SW480 (cell line): ENCODE results near the gene EIF4EBP2.

ENCODE experiments used
- DNase-seq: peaks from one replicate; pipeline ENCODE4 v3.0.0-alpha.2; 2016; ENCODE audit warnings: low spot score

The EIF4EBP2 gene

DNA sequence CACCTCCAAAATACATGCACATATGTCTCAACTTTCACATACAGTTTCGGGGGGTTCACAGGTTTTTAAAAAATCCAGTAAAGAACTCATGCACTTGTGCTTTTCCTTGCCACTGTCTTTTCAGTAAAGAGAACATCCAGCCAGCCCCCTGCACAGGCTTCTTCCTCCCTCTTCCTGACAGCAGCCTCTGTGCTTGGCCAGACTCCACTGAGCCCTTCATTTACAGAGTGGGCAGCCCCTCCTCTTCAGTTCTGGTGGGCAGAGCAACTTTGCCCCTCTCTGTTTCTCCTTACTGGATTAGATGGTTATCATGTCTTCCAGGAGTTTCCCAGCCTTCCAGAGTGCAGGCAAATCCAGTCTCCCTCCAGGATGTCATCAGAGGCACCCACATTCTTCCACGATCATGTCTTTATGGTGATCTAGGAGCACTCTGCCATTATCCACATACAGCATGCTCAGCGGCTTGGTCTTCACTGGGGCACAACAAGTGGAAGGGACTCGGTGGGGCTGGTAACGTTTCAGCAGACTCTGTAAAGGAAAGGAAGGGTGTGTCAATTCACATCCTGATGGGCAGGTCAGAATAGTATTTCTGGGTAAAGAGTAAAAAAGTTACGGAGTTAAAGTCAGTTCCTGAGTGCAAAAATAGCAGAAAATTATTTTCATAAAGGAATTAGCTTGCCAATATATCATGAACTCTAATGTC lies 28.8 kb downstream of the EIF4EBP2 start:
- no peak for DNase-seq

DNA sequence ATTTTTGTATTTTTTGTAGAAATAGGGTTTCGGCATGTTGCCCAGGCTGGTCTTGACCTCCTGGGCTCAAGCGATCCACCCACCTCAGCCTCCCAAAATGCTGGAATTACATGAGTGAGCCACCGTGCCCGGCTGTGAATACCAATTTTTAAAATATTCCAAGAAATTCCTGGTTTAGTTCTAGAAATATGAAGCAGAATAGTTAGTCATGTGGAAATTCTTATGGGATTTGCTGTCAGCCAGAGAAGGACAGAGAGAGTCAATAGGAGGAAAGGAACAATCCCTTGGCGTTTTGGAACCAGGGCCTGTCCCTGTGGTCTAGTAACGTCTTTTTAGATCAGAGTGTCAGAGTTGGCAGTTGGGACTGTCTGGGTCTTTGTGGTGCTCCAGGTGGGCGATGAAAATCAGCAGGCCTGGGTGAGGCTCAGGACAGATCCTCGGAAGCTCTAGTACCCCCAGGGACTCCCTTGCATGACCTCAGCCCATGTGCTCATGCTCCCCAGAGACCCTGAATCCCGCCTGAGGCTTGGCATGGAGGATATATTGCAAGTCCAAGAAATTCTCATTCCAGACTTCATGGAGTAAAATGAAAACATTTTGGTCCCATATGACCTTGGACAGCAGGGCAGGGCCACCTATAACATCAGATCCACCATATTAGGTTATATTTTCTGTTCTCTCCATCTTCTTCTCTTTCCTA lies 29.8 kb downstream of the EIF4EBP2 start:
- DNase-seq, result no peak

DNA sequence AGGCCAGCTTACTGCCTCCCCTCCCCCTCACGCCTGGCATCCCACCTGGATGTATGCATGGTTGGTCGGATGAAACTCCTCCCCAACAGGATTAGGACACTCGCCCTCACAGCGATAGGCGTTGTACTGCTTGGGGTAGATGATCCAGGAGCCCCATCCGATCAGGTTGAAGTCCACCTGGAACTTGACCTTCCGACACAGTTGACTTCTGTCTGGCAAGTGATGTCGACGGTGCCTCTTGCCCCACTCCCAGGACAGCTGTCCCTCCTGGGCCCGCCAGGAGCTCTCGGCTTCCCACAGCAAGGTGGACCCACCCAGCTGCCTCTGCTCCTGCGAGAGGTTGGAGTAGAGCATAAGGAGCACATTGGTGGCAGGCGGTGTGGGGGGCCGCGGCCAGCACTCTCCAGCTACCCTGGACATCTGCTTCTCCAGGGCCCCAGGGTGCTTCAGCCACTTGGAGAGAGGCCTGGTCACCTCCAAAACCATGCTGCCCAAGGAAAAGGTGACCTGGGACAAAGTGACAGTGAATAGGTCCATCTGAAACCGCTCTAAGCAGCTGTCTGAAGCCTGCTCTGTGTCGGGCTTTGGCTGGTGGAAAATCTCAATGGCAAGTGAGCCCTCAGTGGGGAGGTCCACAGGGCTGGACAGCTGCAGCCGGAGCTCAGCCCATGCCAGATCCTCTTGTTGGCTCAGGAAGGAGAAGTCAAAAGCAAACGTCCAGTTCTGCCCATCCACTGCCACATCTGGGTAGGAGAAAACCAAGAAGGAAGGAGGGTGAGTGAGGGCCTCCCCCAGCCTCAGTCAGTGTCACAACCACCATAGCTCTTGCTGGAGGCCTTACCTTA lies 31.5 kb downstream of the EIF4EBP2 start:
- no peak for DNase-seq

DNA sequence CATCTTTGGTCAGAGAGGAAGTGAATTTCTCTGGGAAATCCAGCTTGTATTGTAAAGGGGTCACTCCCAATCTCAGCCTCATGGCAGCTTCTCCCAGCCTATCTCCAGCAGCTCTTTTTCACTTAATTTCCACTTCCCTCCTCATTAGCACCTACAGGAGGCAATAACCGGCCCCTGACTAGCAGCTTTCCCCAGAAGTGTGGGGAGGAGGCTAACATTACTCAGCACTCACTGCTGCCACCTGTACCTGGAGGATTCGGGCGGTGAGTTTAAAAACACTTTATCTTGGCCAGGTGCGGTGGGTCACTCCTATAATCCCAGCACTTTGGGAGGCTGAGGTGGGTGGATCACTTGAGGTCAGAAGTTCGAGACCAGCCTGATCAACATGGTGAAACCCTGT lies 33.8 kb downstream of the EIF4EBP2 start:
- no peak for DNase-seq

DNA sequence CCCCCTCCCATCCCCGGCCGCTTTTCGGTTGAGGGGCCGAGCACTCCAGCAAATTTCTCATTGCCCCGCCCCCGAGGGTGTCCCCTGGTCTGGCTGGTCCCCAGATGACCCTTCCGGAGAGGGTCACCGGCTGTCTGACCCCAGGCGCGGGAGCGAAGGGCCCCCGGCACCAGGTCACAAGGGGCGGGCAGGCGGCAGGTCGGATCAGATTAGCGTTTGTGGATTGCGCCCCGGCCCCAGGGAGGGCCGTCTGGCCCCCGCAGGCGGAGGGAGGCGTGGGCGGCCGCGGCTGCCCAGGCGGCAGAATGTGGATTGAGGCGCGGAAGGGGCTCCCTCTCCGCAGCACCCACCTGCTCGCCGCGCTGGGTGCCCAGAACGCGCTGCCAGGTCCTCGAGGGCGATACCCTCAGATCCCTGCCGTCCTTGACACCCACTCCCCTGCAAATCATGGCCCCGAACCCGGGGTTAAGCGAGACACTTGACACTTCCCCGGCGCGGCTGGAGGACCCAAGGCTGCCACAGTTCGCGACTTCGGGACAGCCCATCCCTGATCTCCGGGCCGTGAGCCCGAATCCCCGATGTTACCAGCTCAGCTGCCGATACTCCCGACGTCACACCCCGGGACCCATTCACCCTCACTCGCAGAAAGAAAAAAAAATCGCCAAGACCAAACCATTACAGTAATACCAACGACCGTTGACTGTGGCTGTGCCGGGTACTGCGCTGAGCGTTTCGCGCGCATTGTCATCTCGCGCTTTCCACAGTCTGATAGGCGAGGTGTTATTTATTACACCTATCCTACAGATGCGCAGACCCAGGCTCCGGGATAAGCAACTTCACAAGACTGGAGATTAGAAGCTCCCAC lies 36.6 kb downstream of the EIF4EBP2 start:
- DNase-seq, result no peak

DNA sequence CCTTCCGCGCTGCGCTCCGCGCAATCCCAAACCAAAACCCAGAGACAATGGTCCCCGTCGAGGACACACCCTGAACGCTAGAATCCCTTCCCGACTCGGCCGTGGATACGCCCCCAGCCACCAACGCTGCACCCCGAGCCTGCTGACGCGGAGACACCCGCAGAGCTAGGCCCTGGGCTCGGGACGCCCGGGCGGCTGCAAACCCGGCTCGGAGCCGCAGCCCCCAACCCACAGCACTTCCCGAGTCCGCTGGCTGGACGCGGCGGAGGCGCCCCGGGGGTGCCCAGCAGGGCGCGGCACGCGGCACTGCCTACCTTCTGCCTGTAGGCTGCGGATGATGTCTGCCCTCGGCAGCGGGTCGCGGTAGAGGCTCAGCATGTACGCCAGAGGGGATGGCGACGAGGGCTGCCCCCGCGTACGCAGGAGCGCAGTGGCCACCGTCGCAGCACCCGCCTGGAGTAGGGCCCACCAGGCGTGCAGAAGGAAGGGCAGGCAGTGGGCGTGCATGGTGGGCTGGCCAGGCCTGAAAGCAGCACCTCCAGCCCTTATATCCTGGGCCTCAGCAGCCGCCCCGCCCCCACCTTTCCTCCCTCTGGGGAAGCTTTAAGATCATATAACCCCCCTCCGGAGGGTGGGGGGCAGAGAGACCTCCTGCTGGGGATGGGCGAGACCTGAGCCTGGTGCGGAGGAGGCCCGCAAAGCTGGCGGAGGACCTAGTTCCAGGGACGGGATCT lies 37.4 kb downstream of the EIF4EBP2 start, which contains the start of gene NODAL:
Gene NODAL (minus strand): TSS at position 521 of the 734 bp plus-strand sequence. CDS start 14 bp downstream, at position 507.
- no peak for DNase-seq

DNA sequence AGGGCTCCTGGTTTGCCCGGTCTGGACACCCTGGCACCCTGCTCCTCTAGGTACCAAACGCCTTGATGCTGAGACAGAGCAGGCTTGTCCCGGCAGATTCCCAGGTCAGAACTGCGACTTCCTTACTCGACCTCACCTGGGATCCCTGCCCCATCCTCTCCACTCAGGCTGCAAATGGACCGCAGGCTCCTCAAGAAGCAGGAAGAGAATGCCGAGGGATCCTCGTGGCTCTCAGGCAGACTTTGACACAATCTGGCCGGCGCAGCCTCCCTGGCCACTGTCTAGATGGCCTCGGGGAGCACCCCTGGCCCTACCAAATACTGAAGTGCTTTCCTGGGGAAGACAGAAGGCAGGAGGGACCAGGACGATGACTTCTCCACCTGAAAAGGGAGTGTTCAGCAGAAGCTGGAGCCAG lies 38.0 kb downstream of the EIF4EBP2 start:
- DNase-seq, result no peak

DNA sequence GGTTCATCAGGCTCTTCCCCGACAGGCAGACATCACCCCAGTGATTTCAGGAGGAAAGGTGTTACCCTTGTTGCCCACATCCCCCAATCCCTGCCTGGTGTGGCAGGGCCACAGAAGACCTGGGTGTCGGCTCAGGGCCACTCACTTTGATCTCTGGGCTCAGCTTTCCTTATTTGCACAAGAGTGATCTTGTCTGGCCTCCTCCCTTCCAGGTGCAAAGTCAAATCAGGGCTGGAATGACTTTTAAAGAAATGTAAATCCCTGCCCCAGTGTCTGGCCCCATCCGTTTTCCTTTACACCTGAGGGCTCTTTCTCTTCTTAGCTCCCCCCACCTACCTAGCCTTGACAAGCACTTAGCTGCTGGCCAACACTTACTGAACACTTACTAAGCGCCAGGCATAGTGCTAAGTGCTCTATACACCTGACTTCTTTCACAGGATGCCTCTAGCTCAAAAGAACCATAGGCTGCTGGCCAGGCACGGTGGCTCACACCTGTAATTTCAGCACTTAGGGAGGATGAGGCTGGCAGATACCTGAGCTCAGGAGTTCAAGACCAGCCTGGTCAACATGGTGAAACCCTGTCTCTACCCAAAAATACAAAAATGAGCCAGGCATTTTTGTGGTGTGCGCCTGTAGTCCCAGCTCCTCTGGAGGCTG lies 38.5 kb downstream of the EIF4EBP2 start:
- DNase-seq, result peak; percentile 29

DNA sequence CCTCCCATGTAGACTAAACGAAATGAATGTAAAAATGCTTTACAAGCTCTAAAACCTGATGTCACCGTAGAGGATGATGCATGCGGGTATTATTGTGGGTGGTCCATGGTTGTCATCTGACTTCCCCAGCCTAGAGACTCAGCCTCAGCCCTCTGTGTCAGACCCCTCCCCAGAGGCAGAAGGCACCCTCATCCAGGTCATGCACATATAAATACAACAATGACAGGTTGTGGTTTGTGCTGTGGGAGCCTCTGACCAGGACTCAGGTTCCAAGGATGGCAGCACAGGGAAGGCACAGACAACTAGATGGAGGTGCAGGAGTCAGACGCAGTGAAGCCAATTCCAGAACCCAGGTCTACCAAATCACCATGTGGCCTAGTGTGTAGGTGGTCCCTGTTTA lies 40.8 kb downstream of the EIF4EBP2 start:
- DNase-seq, result no peak

DNA sequence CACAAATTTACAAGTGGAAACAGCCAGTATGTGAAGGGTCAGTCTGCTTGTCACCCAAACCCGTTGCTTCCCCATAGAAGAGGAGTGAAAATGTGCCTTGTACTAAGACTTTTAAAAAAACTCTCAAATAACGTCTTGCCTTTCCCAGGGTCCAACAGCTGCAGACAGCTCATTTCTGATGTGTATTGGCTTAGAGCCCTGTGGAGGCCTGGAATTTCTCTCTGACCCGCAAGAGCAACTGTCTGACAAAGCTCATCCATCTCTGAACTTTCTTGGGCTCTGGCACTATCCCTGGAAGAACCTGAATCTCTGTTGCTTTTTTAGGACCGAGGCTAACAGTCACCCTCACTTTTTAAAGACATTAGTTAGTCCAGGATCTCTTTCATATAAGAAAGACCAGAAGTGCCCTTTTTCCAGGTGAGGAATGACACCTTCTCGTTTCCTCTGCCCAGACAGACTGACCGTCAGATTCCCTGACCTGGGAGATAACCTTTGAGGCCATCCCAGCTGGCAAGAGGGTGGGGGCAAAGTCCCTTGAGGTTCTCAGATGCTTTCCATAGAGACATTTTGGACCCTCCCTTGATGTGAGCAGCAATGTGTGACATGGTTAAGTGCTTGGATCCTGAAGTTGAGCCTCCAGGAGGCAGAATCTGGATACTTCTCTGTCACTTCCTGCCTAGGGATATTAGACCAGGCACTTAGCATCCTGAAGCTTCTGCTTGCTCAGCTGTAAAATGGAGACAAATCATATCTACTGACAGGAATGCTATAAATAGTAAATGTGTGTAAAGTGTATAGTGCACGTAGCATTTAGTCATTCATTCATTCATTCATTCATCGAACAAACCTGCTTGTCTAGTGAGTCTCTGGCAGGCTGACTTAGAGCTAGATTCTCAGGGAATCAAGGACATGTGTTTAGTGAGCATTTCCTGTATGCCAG lies 42.0 kb downstream of the EIF4EBP2 start:
- no peak for DNase-seq

DNA sequence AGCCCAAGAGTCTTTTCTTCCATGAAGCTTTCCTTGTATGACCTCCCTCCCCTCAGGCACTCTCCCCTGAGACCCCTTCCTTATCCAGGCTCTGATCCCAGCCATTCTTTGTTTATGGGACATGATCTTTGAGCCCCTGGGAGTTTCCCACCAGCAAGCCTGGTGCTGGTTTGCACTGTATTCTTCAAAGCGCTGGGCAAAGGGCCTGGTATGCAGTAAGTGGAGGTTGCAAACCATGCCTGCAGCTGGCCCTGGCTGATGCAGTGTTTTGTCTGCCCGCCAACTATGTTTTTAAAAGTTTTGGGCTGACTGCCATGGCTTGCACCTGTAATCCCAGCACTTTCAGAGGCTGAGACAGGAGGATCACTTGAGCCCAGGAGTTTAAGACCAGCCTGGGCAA lies 44.3 kb downstream of the EIF4EBP2 start:
- no peak for DNase-seq

DNA sequence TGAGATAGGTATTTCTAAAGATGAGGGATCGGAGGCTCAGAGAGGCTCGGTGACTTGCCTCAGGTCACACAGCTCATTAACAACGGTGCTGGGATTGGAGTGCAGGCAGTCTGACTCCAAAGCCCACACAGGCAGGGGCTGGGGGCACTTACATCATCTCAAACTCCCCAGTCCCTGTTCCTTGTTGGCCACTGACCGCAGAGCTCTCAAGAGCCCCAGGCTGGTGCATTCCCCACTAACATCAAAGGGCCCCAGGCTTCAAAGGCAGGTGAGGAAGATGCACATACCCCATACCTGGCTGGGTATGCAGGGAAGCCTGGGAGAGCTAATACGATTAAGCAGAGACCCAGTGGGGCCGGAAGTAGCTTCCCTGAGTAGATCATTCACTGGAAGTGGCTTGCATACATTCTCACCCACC lies 51.3 kb downstream of the EIF4EBP2 start:
- peak; percentile 97 for DNase-seq

DNA sequence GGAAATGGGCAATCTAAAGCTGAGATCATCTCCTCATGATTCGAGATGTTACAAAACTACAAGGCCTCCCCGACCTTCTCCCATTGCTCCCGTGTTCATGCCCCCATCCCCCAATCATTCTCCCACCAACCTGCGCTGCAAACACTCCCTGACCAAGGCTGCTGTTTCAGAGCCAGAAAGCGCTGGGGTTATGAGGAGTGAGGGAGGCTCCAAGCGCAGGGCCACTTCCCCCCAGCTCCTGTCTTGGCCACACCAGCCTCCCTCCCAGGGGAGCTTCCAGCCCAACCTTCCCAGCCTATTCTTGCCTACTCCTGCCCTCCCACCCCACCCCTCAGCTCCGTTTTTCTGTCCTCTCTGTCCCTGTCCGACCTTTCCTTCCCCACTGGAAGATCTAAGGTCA lies 52.2 kb downstream of the EIF4EBP2 start:
- no peak for DNase-seq

DNA sequence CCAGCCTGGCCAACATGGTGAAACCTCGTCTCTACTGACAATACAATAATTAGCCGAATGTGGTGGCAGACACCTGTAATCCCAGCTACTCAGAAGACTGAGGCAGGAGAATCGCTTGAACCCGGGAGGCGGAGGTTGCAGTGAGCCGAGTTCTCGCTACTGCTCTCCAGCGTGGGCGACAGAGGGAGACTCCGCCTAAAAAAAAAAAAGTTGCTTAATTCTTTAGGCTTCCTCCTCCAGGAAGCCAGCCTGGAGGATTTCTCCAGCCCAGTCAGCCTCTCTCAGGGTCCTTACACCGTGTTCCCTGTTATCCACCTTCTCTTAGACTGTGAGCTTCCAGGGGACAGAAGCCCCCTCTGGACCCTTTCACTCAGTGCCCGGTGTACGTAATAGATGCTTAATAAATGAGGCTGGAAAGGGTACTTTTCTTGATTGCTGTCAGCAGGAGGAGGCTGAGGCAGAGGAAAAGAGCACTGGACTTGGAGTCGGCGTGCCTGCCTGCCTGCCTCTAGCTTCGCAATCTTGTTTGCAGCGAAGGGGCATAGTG lies 53.9 kb downstream of the EIF4EBP2 start:
- DNase-seq, result no peak

DNA sequence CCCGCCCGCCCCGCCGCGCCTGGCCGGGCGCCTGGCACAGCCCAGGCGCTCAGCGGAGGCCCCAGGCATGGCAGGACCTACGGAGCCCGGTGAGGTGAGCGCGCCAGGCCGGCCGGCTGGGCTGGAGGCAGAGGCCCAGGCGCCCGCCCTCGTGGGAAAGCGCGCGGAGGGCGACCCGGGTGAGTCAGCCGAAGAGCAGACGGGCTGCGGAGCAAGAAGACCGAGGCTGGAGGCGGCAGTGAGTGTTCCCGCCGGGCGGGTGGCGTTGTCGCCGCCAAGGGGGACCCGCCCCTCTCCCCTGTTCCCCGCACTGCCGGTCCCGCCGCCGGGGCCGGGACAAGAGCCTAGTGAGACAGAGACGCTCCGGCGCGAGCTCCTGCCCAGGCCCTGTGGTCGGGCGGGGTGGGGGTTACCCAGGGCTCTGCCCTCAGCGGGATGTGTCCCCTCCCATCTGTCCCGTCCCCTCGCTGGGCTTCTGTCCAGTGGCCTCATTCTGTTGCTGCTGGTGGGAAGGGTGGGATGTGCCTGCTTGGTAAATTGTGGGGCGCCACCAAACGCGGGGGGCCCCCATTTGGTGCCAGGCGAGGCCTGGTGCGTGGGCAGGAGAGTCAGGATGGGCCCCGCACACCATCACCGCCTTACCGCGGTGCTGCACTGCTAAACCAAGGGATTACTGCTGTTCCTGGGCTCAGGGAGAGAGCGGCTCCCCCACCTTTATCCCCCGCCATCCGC lies 54.5 kb downstream of the EIF4EBP2 start:
- DNase-seq, result peak; percentile 78

DNA sequence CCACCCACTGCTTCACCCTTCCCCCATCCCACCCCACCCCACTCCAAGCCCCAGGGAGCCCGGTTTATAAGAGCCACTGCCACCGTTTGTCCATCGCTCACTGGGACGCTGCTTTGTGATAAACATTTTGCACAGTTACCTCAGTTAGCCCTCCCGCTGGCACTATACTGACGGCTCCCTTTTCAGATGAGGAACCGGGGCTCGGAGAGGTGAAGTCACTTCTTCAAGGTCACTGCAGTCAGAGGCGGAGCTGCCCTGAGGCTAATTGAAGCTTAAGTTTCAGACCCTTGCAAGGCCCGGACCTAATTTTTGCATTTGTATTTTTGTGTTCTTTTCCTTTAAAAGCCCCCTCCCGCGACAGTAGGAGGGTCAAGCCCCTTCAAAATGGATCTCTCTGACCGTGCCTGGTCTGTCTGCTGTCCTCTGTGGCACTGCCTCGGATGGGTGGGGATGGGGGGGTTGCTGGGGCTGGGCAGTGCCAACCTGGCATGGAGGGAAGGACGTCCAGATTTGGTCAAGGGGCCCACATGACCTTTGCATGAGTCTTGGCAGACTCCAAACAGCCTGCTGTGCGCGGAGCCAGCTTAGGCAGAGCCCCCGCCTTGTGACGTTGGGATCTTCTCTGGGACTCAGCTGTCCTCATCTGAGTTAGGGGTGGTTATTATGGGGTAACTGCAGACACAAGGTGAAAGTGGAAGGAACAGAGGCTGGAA lies 55.3 kb downstream of the EIF4EBP2 start:
- DNase-seq, result peak; percentile 33

DNA sequence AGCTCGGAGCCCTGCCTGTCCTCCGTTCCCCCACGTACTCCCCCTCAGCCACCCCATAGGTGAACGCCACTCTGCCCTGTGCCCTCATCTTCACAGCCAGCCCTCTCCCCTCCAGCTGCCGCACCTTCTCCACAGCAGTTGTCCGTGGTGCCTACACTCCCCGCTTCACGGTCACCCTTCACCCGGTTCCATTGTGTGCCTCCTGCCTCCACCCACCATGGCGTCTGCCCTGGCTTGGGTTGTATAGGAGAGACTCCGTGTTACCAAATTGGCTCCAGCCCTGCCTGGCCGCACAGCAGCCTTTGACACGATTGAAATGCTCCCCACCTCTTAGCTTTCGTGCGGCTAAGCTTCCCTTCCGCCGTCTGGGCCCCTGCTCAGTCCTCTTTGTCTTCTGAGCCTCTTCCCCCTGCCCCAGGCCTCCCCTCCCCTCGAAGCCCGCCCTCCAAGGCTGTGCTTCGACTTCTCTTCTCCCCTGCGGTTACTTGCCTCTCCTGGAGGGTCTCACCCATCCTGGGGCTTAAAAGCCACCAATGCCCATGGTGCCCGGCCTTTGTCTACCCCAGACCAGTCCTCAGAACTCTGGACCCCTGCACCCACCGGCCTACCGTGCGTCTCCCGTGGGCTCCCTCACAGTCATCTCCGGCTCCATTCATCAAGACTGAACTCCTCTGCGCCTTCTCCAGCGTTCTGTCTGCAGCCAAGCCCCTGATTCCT lies 56.0 kb downstream of the EIF4EBP2 start:
- DNase-seq, result no peak
